Muscle layer of colon (tissue), 2 donors: ENCODE data around the gene IMPA2.
"Not testable (repeated sequence)": the region's sequence is repeated elsewhere in the genome, so short reads cannot be mapped to it uniquely, and the experiment has no call there.

Source experiments
- H3K27ac ChIP-seq: one replicate; pipeline ENCODE4 v1.7.0; 2013; ENCODE audit warnings: low read depth, mild to moderate bottlenecking, low read length, moderate library complexity
- H3K27me3 ChIP-seq, 2 donors: one replicate each; pipeline ENCODE4 v1.7.0; 2013; ENCODE audit warnings: low read length in 2 of 2, mild to moderate bottlenecking in 2 of 2; ENCODE audit not compliant: insufficient read depth in 2 of 2, control insufficient read depth in 1 of 2
- H3K36me3 ChIP-seq: one replicate; pipeline ENCODE4 v1.7.0; 2013; ENCODE audit warnings: mild to moderate bottlenecking, low read length; ENCODE audit not compliant: insufficient read depth
- H3K4me1 ChIP-seq: one replicate; pipeline ENCODE4 v1.7.0; 2013; ENCODE audit warnings: mild to moderate bottlenecking, low read length; ENCODE audit not compliant: insufficient read depth
- H3K4me3 ChIP-seq, 2 donors: one replicate each; pipeline ENCODE4 v1.7.0; 2013; ENCODE audit warnings: low read length in 2 of 2, low read depth in 1 of 2, mild to moderate bottlenecking in 1 of 2, moderate library complexity in 1 of 2
- H3K9ac ChIP-seq: one replicate; pipeline ENCODE4 v1.7.0; 2013; ENCODE audit warnings: low read length
- H3K9me3 ChIP-seq: one replicate; pipeline ENCODE4 v1.7.0; 2013; ENCODE audit warnings: mild to moderate bottlenecking, low read length
- donor health status: abdominal sarcoma.
- donor health status: Adenocarcinoma of cecum.

Gene IMPA2

DNA sequence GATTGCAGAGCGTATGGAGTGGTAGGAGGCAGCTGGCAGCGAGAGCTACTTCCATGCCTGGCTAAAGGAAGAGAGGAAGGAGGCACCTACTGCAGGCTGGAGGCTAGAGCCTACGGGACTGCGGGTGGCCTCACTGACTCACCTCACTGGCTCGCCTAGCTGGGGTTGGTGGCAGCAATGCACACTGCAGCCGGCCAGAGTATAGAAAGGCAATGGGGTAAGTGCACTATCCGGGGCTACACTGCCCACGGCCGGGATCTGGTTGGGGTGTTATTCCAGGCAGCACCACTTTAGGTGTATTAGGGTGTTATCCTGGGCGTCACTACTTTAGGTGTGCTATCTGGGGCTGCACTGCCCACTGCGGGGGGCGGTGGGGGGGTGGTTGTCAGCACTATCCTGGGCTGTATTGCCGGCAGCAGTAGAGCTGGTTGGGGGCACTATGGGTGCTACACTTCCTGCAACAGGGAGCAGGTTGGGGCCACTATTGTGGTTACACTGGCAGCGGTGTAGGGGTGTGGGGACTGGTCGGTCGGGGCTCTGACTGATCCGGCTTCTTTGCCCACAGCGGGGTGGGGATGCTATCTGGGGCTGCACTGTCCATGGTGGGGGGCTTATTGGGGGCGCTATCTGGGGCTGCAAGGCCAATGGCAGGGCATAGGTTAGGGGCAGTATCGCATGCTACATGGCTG, 79.0 kb downstream of the IMPA2 start:
- Histone ChIP-seq H3K4me3 (no peak overlapping the region), H3K27me3 (no peaks in the 10 kb centered on the region), H3K9ac (no peak overlapping the region), H3K36me3 (no peaks in the 10 kb centered on the region), H3K27ac (no peak overlapping the region), H3K4me1 (no peaks in the 10 kb centered on the region), H3K9me3 (no peaks in the 10 kb centered on the region)

DNA sequence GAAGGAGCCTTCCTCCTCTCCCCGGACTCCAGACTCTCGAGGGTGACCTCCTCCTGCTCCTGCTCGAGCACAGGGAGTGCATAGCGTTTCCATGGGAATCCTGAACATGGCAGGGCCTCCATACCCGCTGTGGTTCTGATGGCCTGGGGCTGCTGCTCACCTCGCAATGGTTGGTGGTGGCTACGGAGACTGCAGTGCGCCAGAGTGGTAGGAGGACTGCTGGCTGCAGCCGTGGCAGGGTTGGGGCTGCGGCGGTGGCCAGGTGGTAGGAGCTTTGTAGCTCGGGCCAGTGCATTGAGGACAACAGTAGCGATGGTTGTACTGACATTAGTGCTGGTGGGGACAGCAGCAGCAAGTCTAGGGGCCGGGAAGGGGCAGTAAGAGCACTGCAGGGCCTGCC, 80.4 kb downstream of the IMPA2 start:
- Histone ChIP-seq H3K4me3 (no peak overlapping the region), H3K36me3 (no peaks in the 10 kb centered on the region), H3K9ac (no peak overlapping the region), H3K4me1 (no peaks in the 10 kb centered on the region), H3K27ac (no peak overlapping the region), H3K27me3 (no peaks in the 10 kb centered on the region), H3K9me3 (no peaks in the 10 kb centered on the region)

DNA sequence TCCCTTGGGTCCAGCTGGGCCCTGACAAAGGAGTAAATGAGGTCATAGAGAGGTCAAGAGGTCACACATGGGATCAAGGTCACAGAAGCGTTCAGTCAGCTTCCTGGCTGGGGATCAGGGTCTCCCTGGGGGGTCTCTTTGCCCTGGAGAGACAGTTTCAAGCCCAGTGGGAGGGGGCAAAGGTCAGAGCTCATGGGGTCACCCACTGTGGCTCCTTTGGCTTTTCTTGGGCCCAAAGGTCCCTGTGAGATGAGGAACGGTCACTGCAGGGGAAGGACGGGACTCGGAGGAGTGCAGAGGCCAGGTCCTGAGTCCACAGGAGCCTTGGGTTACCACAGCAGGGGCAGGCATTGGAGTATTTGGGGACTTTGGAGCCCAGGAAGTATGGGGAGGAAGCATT, 81.7 kb downstream of the IMPA2 start:
- H3K27me3 ChIP-seq, result no peaks in the 10 kb centered on the region

DNA sequence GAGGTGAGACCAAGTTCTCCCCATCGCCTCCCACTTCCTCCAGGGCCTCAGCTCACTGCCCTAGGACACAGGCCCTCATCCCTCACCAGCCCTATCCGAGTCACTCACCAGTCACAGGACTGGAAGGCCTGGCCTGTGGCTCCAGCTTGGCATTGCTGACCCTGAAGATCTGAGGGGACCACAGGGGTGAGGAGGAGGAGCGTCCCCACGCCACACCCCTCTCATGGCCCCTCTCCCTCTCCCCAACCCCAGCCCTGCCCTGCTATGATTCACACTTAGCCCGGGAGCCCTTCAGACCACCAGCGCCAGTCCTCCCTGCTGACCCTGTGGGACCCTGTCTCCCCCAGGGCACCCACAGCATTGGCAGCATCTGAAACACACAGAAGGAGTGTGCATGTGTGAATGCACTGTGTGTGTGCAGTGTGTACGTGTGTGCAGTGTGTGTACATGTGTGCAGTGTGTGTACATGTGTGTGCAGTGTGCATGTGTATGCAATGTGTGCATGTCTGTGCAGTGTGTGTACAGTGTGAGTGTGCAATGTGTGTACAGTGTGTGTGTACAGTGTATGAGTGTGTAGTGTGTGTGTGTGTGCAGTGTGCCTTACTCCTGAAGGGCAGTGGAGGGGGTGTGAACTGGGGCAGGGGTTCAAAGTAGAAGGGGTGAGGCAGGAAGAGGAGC, 82.9 kb downstream of the IMPA2 start:
- no peak overlapping the region for H3K9ac ChIP-seq
- no peak overlapping the region for H3K27ac ChIP-seq
- H3K27me3 ChIP-seq, result no peaks in the 10 kb centered on the region
- no peaks in the 10 kb centered on the region for H3K36me3 ChIP-seq
- H3K9me3 ChIP-seq, result no peaks in the 10 kb centered on the region
- H3K4me1 ChIP-seq, result no peaks in the 10 kb centered on the region
- H3K4me3 ChIP-seq, result no peak overlapping the region

More for the DNA sequence above, 81.7 kb downstream of the IMPA2 start:
- H3K36me3 ChIP-seq, result no peaks in the 10 kb centered on the region
- no peaks in the 10 kb centered on the region for H3K9me3 ChIP-seq
- no peak overlapping the region for H3K4me3 ChIP-seq
- no peak overlapping the region for H3K9ac ChIP-seq
- H3K27ac ChIP-seq, result no peak overlapping the region
- H3K4me1 ChIP-seq, result no peaks in the 10 kb centered on the region

DNA sequence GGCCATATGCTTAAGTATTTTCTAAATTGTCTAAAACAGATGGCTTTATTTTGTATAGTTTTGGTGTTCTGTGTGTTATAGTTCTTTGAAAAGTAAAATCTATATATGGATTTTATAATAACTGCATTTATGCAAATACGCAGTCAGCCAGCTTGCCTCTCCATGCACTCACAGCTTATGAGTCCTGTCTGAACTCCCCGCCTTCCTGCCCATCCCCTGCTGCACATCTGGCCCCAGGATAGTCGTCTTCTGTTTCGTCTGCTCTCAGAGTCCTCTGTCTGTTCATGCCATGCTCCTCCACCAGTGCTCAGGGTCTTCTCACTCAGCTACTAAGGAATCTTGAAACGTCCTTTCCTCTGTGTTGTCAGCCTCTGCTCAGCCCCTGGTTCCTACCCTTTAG, 84.1 kb downstream of the IMPA2 start:
- H3K4me1 ChIP-seq, result no peaks in the 10 kb centered on the region
- H3K9me3 ChIP-seq, result no peaks in the 10 kb centered on the region
- no peak overlapping the region for H3K9ac ChIP-seq
- H3K27me3 ChIP-seq, result no peaks in the 10 kb centered on the region
- no peak overlapping the region for H3K4me3 ChIP-seq
- H3K27ac ChIP-seq, result no peak overlapping the region
- H3K36me3 ChIP-seq, result no peaks in the 10 kb centered on the region

DNA sequence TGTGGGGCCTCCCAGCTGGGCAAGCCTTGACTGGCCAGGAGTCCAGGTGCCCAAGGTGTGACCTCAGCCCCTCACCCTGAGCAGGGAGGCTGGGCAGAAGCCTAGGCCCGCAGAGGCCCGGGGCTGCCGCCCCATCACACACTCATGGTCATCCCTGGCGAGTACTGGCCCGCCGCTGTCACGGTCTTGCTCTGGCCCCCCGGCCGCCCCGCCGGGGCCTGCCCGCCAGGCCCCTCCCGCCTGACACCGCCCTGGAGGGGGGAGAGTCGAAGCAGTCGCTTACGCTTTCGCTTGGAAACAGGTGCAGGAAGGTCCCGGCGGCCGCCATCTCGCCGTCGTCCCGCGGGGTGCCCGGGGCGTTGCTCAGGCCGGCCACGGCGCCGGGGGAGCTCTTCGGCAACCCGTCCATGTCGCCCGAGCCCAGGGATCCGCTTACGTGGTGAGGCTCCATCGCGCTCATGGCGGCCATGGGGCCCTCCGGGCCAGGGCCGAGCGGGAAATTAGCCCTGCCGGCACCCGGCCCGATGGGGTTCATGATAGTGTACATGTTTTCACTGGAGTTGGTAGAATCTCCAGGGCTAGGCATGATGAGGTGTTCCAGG, 85.7 kb downstream of the IMPA2 start:
- no peaks in the 10 kb centered on the region for H3K9me3 ChIP-seq

DNA sequence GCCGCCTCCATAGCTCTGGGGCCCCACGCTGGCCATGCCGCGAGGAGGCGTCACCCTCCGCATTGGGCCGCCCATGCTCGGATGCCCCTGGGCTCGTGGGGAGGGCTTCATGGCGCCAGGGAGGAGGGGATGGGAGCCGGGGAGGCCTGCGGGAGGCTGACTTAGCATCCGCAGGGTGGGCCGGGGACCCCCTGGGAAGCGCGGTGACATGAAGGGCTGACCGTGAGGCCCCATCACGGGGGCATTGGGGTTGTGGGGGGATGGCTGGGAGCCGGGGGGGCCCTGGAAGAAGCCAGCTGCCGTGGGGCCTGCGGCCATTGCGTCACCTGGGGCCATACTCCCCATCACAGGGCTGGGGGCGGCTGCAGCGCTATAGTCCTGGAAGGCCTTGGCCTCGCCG, 86.4 kb downstream of the IMPA2 start:
- H3K4me1 ChIP-seq, result no peaks in the 10 kb centered on the region
- H3K27me3 ChIP-seq, result no peaks in the 10 kb centered on the region
- H3K9ac ChIP-seq, result no peak overlapping the region

More for the DNA sequence above, 85.7 kb downstream of the IMPA2 start:
- no peak overlapping the region for H3K9ac ChIP-seq
- no peaks in the 10 kb centered on the region for H3K4me1 ChIP-seq
- no peak overlapping the region for H3K4me3 ChIP-seq
- no peaks in the 10 kb centered on the region for H3K27me3 ChIP-seq
- H3K27ac ChIP-seq, result no peak overlapping the region
- H3K36me3 ChIP-seq, result no peaks in the 10 kb centered on the region

DNA sequence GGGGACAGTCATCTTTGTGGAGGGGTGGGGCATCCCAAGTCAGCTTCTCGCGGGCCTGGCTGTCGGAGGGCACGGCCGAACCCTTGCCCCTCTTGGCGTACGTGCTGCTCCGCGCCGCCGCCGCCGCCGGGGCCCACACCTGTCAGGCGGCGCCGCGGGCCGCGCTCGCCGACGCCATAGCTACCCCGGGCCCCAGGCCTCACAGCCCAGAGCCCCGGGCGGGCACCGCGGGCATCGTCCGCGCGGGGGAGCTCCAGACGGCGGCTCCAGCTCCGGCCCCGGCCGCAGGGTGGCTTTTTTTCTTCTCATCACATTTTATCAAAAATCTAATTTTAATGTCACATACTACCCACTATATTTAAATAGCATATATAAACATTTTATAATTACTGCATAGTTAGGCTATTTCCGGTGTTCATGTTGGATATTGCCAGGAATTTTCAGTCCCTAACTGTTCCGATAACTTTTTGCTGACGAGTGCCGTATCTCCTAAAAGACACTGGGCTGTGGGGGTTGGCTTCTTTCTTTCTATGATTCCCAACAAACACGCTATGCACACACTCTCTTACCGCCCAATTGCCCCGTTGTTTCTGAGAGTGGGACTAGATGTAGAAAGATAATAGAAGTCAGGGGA, 87.1 kb downstream of the IMPA2 start:
- not testable (repeated sequence) for H3K27ac ChIP-seq, H3K9me3 ChIP-seq, H3K27me3 ChIP-seq, H3K9ac ChIP-seq, H3K4me3 ChIP-seq, H3K36me3 ChIP-seq, H3K4me1 ChIP-seq

More for the DNA sequence above, 86.4 kb downstream of the IMPA2 start:
- no peaks in the 10 kb centered on the region for H3K9me3 ChIP-seq
- no peaks in the 10 kb centered on the region for H3K36me3 ChIP-seq
- H3K27ac ChIP-seq, result no peak overlapping the region
- no peak overlapping the region for H3K4me3 ChIP-seq

DNA sequence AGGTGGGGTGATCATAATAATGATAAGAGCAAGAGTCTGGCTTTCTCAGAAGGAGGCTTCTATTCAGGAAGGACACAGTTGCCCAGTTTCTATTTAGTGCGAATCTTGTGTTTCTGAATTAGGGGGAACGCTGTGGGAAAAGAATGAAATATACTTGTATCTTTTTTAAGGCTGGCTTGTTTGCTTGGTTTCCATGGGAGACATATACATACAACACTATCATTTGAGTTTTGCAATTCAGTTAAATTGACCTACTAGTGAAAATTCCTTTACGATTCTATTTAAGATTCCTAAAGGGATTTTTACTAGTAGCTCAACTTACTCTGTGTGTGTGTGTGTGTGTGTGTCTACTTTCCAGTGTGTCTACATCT, 87.6 kb downstream of the IMPA2 start:
- Histone ChIP-seq H3K27me3 (no peaks in the 10 kb centered on the region), H3K4me3 (no peak overlapping the region), H3K4me1 (no peaks in the 10 kb centered on the region), H3K9ac (no peak overlapping the region), H3K27ac (no peak overlapping the region), H3K9me3 (no peaks in the 10 kb centered on the region), H3K36me3 (no peaks in the 10 kb centered on the region)

DNA sequence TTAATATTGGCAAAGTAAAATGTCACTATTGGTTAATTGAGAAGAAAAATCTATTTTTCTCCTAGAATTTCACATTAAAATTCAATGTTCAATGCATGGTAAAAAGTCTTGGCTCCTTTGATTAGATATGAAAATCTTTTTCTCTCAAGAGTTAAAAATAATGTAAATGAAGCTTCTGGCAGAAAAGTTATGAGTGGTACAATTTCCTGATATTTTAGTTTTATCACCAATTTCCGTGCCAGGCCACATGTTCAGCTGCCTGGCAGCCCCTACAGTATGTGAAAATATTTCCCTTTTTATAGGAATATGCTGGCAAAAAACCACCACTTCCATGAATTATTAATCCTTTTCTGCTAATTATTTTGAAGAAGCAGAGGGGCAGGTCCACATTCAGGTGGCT, 89.8 kb downstream of the IMPA2 start:
- not testable (repeated sequence) for H3K27me3 ChIP-seq, H3K36me3 ChIP-seq, H3K4me3 ChIP-seq, H3K27ac ChIP-seq, H3K4me1 ChIP-seq, H3K9ac ChIP-seq, H3K9me3 ChIP-seq

DNA sequence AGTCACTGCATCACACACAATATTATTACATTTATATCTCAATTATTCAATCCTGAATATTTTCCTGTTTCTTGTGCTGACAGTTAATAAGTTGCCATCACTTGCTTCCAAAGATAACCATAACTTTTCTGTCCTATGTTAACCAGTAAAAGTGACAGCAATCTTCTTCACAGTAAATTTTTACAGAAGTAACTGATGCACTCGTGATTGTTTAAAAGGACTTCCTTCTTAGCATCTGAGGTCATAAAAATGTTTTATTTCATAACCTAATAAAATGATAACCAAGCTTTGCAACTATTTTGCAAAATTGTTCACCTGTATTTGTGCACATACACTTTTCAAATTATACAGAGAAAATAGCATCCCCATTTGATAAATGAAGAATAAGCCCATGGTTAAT, 91.7 kb downstream of the IMPA2 start:
- Histone ChIP-seq H3K36me3 (no peaks in the 10 kb centered on the region), H3K9me3 (no peaks in the 10 kb centered on the region), H3K27ac (no peak overlapping the region), H3K4me3 (no peak overlapping the region), H3K4me1 (no peaks in the 10 kb centered on the region), H3K9ac (no peak overlapping the region), H3K27me3 (no peaks in the 10 kb centered on the region)
